PC-9 (cell line): ENCODE data around the gene CA7. TPM values are rescaled to one million over a fixed set of nuclear protein-coding genes. Genes with fewer than 3 reads are reported as not detected.

ENCODE experiments used
- BruUV-seq: library from RNA; stranded (reverse); fragments of 400-500 nt; replicated peaks from 2 replicates; lab custom pipeline; 2021; lab: Mats Ljungman, UMichigan
- CTCF ChIA-PET: fragments of 300-600 bp; sonication (Branson Sonifier 250); formaldehyde crosslinking; loops from one replicate; lab custom pipeline; 2022; ENCODE audit warnings: antibody characterized with exemption; lab: Charles Lee
- POLR2A ChIA-PET: fragments of 300-600 bp; sonication (Branson Sonifier 250); formaldehyde crosslinking; loops from one replicate; lab custom pipeline; 2022; ENCODE audit warnings: antibody characterized with exemption; ENCODE audit not compliant: unreplicated experiment; lab: Charles Lee
- DNase-seq, 2 experiments: peaks; one replicate each; pipeline versions ENCODE4 v3.0.0 to v3.0.0-alpha.2; 2015 to 2022; ENCODE audit warnings: mixed read lengths in 1 of 2
- H2AFZ ChIP-seq: fragments of 200-600 bp; sonication (generic); 2 replicates; pipeline ENCODE4 v1.8.1; 2017; ENCODE audit warnings: antibody characterized with exemption
- H3F3A ChIP-seq: fragments of 200-600 bp; sonication (generic); 2 replicates; pipeline ENCODE4 v1.8.1; 2017; ENCODE audit warnings: antibody characterized with exemption, mild to moderate bottlenecking, low read depth; ENCODE audit not compliant: insufficient read depth
- H3K27ac ChIP-seq: fragments of 200-600 bp; sonication (generic); 2 replicates; pipeline ENCODE4 v1.6.1; 2016; ENCODE audit warnings: mixed run types
- H3K27me3 ChIP-seq: fragments of 200-600 bp; sonication (generic); 2 replicates; pipeline ENCODE4 v1.6.1; 2016; ENCODE audit warnings: low read depth, mixed run types; ENCODE audit not compliant: insufficient read depth
- H3K36me3 ChIP-seq: fragments of 200-600 bp; sonication (generic); 2 replicates; pipeline ENCODE4 v1.6.1; 2016; ENCODE audit warnings: low read depth, mixed run types
- H3K4me1 ChIP-seq: fragments of 200-600 bp; sonication (generic); replicated peaks from 2 replicates; pipeline ENCODE4 v1.6.1; 2016; ENCODE audit warnings: mixed run types; ENCODE audit not compliant: insufficient read depth
- H3K4me2 ChIP-seq: fragments of 200-600 bp; sonication (generic); 2 replicates; pipeline ENCODE4 v1.6.1; 2017; ENCODE audit warnings: mixed run types
- H3K4me3 ChIP-seq: fragments of 200-600 bp; sonication (generic); 2 replicates; pipeline ENCODE4 v1.6.1; 2016; ENCODE audit warnings: mixed run types
- H3K79me2 ChIP-seq: fragments of 200-600 bp; sonication (generic); 2 replicates; pipeline ENCODE4 v1.6.1; 2017; ENCODE audit warnings: low read depth, mixed run types
- H3K9me2 ChIP-seq: fragments of 200-600 bp; sonication (generic); 2 replicates; pipeline ENCODE4 v1.8.1; 2017; ENCODE audit warnings: mild to moderate bottlenecking; ENCODE audit not compliant: insufficient read depth
- H3K9me3 ChIP-seq: fragments of 200-600 bp; sonication (generic); 2 replicates; pipeline ENCODE4 v1.8.1; 2016; ENCODE audit warnings: low read depth; ENCODE audit not compliant: insufficient read depth
- H4K20me1 ChIP-seq: fragments of 200-600 bp; sonication (generic); 2 replicates; pipeline ENCODE4 v1.8.1; 2017; ENCODE audit not compliant: insufficient read depth
- EZH2 ChIP-seq: fragments of 200-600 bp; sonication (generic); IDR thresholded peaks from 2 replicates; pipeline ENCODE4 v1.8.0; 2017; ENCODE audit warnings: antibody characterized with exemption, low read depth
- intact Hi-C: fragments of 100-400 bp; cut with micrococcal nuclease; formaldehyde crosslinking; loops from one replicate; pipeline ENCODE4 v1.10.0; 2022; ENCODE audit not compliant: unreplicated experiment
- total RNA-seq: library from RNA; stranded (reverse); gene quantifications from 2 replicates; pipeline ENCODE4 v1.2.3, GENCODE V29; 2021
- TF ChIP-seq, protein P1 (sequence below): fragments of 200-600 bp; sonication (generic); conservative IDR thresholded peaks from 2 replicates; pipeline ENCODE4 v1.6.1; 2017; ENCODE audit warnings: mixed run types, antibody characterized with exemption, mild to moderate bottlenecking, moderate library complexity

The CA7 gene
- total RNA-seq, 1 experiment from 2014 or later: not detected

DNA sequence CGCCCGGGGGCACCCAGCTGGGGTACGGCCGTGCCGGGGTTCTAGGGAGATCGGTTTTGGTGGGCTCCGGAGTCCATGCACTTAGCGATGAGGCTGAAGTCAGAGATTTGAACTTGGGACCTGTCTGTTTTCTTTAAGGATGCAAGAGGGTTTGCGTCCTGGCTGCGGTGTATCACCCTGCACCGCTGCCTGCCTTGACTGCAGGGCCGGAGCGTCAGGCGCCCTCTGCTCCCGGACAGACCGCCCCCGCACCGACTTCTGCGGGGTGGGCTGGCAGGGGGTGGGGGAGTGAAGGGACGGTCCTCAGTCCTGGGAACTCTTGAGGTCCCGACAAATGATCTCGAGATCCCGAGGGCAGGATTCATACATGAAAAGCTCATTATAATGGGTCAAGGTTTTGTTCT is 36.8 kb downstream of the CA7 start:
- DNase-seq: no peak
- ChIA-PET CTCF (interaction anchor here (0.6 to 1.1 kb wide), 3 partner anchors 8 to 273 kb away, joined by 3 to 5 read pairs (median 4); no protein-coding TSS in a partner anchor), POLR2A (interaction anchor here (0.5 to 0.7 kb wide), 4 partner anchors 12 to 370 kb away, joined by 3 to 17 read pairs (median 10); no protein-coding TSS in a partner anchor)
- BruUV-seq: no TSS peak
- H2AFZ ChIP-seq: peak overlapping the region; percentile 98
- no peaks in the 10 kb centered on the region for H4K20me1 ChIP-seq
- H3K4me1 ChIP-seq: peaks cover 16% of the 10 kb centered on the region
- H3K79me2 ChIP-seq: peaks cover 18% of the 10 kb centered on the region
- intact Hi-C loops: loop anchor here (5.0 kb wide), 1 partner anchor 219 kb away; no protein-coding TSS in a partner anchor
- H3K4me2 ChIP-seq: peak overlapping the region; percentile 91
- no peak for TF ChIP-seq EZH2
- TF ChIP-seq, protein P1, sequence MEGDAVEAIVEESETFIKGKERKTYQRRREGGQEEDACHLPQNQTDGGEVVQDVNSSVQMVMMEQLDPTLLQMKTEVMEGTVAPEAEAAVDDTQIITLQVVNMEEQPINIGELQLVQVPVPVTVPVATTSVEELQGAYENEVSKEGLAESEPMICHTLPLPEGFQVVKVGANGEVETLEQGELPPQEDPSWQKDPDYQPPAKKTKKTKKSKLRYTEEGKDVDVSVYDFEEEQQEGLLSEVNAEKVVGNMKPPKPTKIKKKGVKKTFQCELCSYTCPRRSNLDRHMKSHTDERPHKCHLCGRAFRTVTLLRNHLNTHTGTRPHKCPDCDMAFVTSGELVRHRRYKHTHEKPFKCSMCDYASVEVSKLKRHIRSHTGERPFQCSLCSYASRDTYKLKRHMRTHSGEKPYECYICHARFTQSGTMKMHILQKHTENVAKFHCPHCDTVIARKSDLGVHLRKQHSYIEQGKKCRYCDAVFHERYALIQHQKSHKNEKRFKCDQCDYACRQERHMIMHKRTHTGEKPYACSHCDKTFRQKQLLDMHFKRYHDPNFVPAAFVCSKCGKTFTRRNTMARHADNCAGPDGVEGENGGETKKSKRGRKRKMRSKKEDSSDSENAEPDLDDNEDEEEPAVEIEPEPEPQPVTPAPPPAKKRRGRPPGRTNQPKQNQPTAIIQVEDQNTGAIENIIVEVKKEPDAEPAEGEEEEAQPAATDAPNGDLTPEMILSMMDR: no peak
- peaks cover 7% of the 10 kb centered on the region; the same call in 1 of the 2 replicates for H3F3A ChIP-seq
- H3K36me3 ChIP-seq: peaks cover 14% of the 10 kb centered on the region; the same call in 1 of the 2 replicates
- H3K9me3 ChIP-seq: no peaks in the 10 kb centered on the region
- H3K4me3 ChIP-seq: peak overlapping the region; percentile 99
- H3K9me2 ChIP-seq: no peaks in the 10 kb centered on the region
- H3K27me3 ChIP-seq: no peaks in the 10 kb centered on the region
- no peak overlapping the region for H3K27ac ChIP-seq

DNA sequence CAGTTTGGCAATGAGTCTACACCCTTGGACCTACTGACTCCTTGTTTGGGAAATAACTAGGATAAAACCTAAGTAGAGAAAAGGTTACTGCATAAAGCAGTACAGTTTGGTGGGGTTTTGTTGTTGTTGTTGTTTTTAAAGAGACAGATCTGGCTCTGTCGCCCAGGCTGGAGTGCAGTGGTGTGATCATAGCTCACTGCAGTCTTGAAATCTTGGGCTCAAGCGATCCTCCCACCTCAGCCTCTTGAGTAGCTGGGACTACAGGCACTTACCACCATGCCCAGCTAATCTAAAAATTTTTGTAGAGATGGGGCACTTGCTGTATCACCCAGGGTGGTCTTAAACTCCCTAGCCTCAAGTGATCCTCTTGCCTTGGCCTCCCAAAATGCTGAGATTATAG is 37.3 kb downstream of the CA7 start:
- H3K27me3 ChIP-seq: no peaks in the 10 kb centered on the region
- no peak for DNase-seq
- no peaks in the 10 kb centered on the region for H3K9me2 ChIP-seq
- BruUV-seq: no TSS peak
- peaks cover 22% of the 10 kb centered on the region for H3K4me1 ChIP-seq
- no peak overlapping the region for H2AFZ ChIP-seq
- intact Hi-C loops: loop anchor here (5.0 kb wide), 1 partner anchor 219 kb away; no protein-coding TSS in a partner anchor
- peaks cover 10% of the 10 kb centered on the region; the same call in 1 of the 2 replicates for H3F3A ChIP-seq
- ChIA-PET CTCF (interaction anchor here (0.6 to 0.7 kb wide), 2 partner anchors 9 to 14 kb away, joined by 3 to 5 read pairs; no protein-coding TSS in a partner anchor), POLR2A (no interaction called here)
- no peak for TF ChIP-seq EZH2
- TF ChIP-seq, protein P1: no peak
- no peak overlapping the region for H3K27ac ChIP-seq
- peak overlapping the region; percentile 99; the same call in 1 of the 2 replicates for H3K4me3 ChIP-seq
- no peaks in the 10 kb centered on the region for H3K9me3 ChIP-seq
- peak overlapping the region; percentile 91 for H3K4me2 ChIP-seq
- H3K36me3 ChIP-seq: peaks cover 17% of the 10 kb centered on the region; the same call in 1 of the 2 replicates
- H3K79me2 ChIP-seq: peaks cover 18% of the 10 kb centered on the region
- 0 out of 2 replicates have a peak, but pooled peaks cover 3% of the 10 kb centered on the region for H4K20me1 ChIP-seq

DNA sequence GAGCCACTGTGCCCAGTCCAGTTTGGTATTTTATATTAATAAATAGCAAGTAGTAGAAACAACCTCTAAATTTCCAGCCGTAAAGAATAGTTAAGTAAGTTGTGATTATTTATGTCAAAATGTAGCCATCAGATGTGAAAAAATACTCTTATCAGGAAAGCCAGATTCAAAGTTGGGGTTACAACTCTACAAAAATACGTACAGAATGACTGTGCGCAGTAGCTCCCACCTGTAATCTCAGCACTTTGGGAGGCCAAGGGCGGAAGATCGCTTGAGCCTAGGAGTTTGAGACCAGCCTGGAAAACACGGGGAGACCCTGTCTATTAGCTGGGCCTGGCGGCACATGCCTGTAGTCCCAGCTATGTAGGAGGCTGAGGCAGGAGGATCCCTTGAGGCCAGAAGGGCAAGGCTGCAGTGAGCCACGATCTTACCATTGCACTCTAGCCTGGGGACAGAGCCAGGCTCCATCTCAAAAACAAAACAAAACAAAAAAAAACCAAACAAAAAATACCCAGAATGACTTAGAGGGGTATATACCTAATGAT is 37.8 kb downstream of the CA7 start:
- no peaks in the 10 kb centered on the region for H3K27me3 ChIP-seq
- H3K4me2 ChIP-seq: peak overlapping the region; percentile 91
- ChIA-PET POLR2A (no interaction called here), CTCF (interaction anchor here (0.6 to 0.7 kb wide), 4 partner anchors 9 to 310 kb away, joined by 3 to 5 read pairs (median 3); partner anchors contain the start of gene CES3)
- H3K4me1 ChIP-seq: peaks cover 26% of the 10 kb centered on the region
- no peak overlapping the region for H3K4me3 ChIP-seq
- TF ChIP-seq EZH2: no peak
- TF ChIP-seq, protein P1: no peak
- H3K36me3 ChIP-seq: peaks cover 17% of the 10 kb centered on the region; the same call in 1 of the 2 replicates
- DNase-seq: no peak
- no peak overlapping the region for H2AFZ ChIP-seq
- H3F3A ChIP-seq: peaks cover 15% of the 10 kb centered on the region; the same call in 1 of the 2 replicates
- no peaks in the 10 kb centered on the region for H3K9me3 ChIP-seq
- 0 out of 2 replicates have a peak, but pooled peaks cover 4% of the 10 kb centered on the region for H4K20me1 ChIP-seq
- intact Hi-C loops: loop anchor here (5.0 kb wide), 1 partner anchor 220 kb away; no protein-coding TSS in a partner anchor
- TSS peak; percentile 49 for BruUV-seq
- no peaks in the 10 kb centered on the region for H3K9me2 ChIP-seq
- H3K79me2 ChIP-seq: peaks cover 18% of the 10 kb centered on the region
- no peak overlapping the region for H3K27ac ChIP-seq
